GM12878 (cell line): ENCODE data around the gene SLC38A3. TPM values are rescaled to one million over a fixed set of nuclear protein-coding genes. Genes with fewer than 3 reads are reported as not detected.
A peak's percentile ranks its signal among the peaks of the same experiment; 100 is the strongest.
"Not testable (repeated sequence)": the region's sequence is repeated elsewhere in the genome, so short reads cannot be mapped to it uniquely, and the experiment has no call there.

Experiments
- ATAC-seq: fragments of 200-7000 bp; cut with Tn5 transposase; 3 replicates; pipeline ENCODE4 v1.9.1; 2020; ENCODE audit warnings: mild to moderate bottlenecking, moderate library complexity
- BruUV-seq: library from RNA; stranded (reverse); fragments of 400-500 nt; replicated peaks from 2 replicates; lab custom pipeline; 2021; lab: Mats Ljungman, UMichigan
- CTCF ChIA-PET: fragments of 300-600 bp; sonication (Branson Sonifier 250); formaldehyde crosslinking; extraction: SDS; loops from one replicate; lab custom pipeline; 2021; ENCODE audit warnings: inconsistent platforms; lab: Yijun Ruan, JAX
- POLR2A ChIA-PET: fragments of 350-600 bp; formaldehyde crosslinking; extraction: SDS; loops from one replicate; lab custom pipeline; 2021; ENCODE audit warnings: inconsistent platforms; lab: Charles Lee
- RAD21 ChIA-PET: fragments of 300-600 bp; sonication (Branson Sonifier 250); formaldehyde crosslinking; loops from one replicate; lab custom pipeline; 2023; ENCODE audit warnings: antibody characterized with exemption; ENCODE audit not compliant: unreplicated experiment; lab: Charles Lee
- SMC1A ChIA-PET: fragments of 300-600 bp; sonication (Branson Sonifier 250); formaldehyde crosslinking; loops from one replicate; lab custom pipeline; 2023; ENCODE audit not compliant: unreplicated experiment, uncharacterized antibody; lab: Charles Lee
- DNase-seq: peaks from one replicate; pipeline ENCODE4 v3.0.0-alpha.2; 2011; ENCODE audit warnings: low read depth, low spot score
- FAIRE-seq: peaks from 3 replicates; lab custom pipeline; 2011; peaks lifted over from hg19 to GRCh38; lab: Jason Lieb, UNC
- H2AFZ ChIP-seq: 2 replicates; pipeline ENCODE4 v1.6.0; 2011; ENCODE audit warnings: low read depth, low read length, control low read depth; ENCODE audit not compliant: control insufficient read depth
- H3K27ac ChIP-seq: 2 replicates; pipeline ENCODE4 v1.5.1; 2011; ENCODE audit warnings: control low read depth; ENCODE audit not compliant: control insufficient read depth, insufficient read depth
- H3K27me3 ChIP-seq, 2 experiments: replicated peaks in 1 of 2; 2 replicates each; pipeline versions ENCODE4 v1.6.0 to v1.6.1; 2011; ENCODE audit warnings: low read length in 1 of 2; ENCODE audit not compliant: control insufficient read depth in 2 of 2, insufficient read depth in 2 of 2
- H3K36me3 ChIP-seq, 2 experiments: 2 replicates each; pipeline ENCODE4 v1.5.1; 2011; ENCODE audit warnings: low read length in 1 of 2; ENCODE audit not compliant: control insufficient read depth in 2 of 2, insufficient read depth in 2 of 2
- H3K4me1 ChIP-seq: 2 replicates; pipeline ENCODE4 v1.6.1; 2011; ENCODE audit warnings: mild to moderate bottlenecking, low read length, moderate library complexity, mixed read lengths; ENCODE audit not compliant: control insufficient read depth, insufficient read depth
- H3K4me2 ChIP-seq: 2 replicates; pipeline ENCODE4 v1.6.0; 2011; ENCODE audit warnings: control low read depth; ENCODE audit not compliant: control insufficient read depth, insufficient read depth
- H3K4me3 ChIP-seq: fragments of 200-600 bp; sonication (generic); 2 replicates; pipeline ENCODE4 v1.5.1; 2016
- H3K79me2 ChIP-seq: 2 replicates; pipeline ENCODE4 v1.6.0; 2011; ENCODE audit warnings: low read length; ENCODE audit not compliant: control insufficient read depth, insufficient read depth
- H3K9ac ChIP-seq: 2 replicates; pipeline ENCODE4 v1.8.0; 2011; ENCODE audit warnings: low read length, control low read depth, mixed read lengths; ENCODE audit not compliant: control insufficient read depth, insufficient read depth
- H3K9me3 ChIP-seq: replicated peaks from 3 replicates; pipeline ENCODE4 v1.5.1; 2011; ENCODE audit warnings: mild to moderate bottlenecking, low read length; ENCODE audit not compliant: control insufficient read depth, insufficient read depth
- H4K20me1 ChIP-seq: 2 replicates; pipeline ENCODE4 v1.6.0; 2011; ENCODE audit not compliant: control insufficient read depth, insufficient read depth
- SMARCA5 ChIP-seq: fragments of 450-650 bp; IDR thresholded peaks from 2 replicates; pipeline ENCODE4 v1.6.1; 2017; ENCODE audit warnings: mild to moderate bottlenecking
- TCF7 ChIP-seq: IDR thresholded peaks from 2 replicates; pipeline ENCODE4 v1.6.1; 2014; ENCODE audit warnings: antibody characterized with exemption, borderline replicate concordance
- WGBS: methylation state at CpG from one replicate; pipeline ENCODE4 v1.1.6; 2016; ENCODE audit warnings: low lambda C conversion rate; ENCODE audit not compliant: insufficient replicate concordance, insufficient coverage; ENCODE audit errors: missing lambda C conversion rate; 5-methylcytosine and 5-hydroxymethylcytosine counted together
- in situ Hi-C: fragments of 300-500 bp; cut with MboI; formaldehyde crosslinking; loops from 9 replicates; pipeline ENCODE4 v1.14.3; 2018; ENCODE audit warnings: mixed read lengths
- intact Hi-C: fragments of 100-400 bp; cut with micrococcal nuclease; formaldehyde crosslinking; loops from one replicate; pipeline ENCODE4 v1.14.2; 2022; ENCODE audit not compliant: unreplicated experiment
- polyA plus RNA-seq, 11 experiments: library from polyadenylated mRNA; depleted of rRNA in 4 of 11; unstranded in 6 of 11; stranded (reverse) in 5 of 11; fragments of >200 nt; fragmentation: Nextera tagmentation in 4 of 11; fragmentation: Illumina TruSeq in 1 of 11; extraction: Ambion mirVana in 4 of 11; extraction: Trizol in 1 of 11; gene quantifications; 1 replicate in 1 of 11; 2 replicates in 10 of 11; pipeline versions ENCODE4 v1.2.1 to v1.2.3, GENCODE V29; 2011 to 2016; ENCODE audit warnings: inconsistent platforms in 2 of 11, missing spikeins in 2 of 11, low read depth in 1 of 11
- total RNA-seq, 4 experiments: library from RNA; depleted of rRNA in 3 of 4; stranded (reverse); fragments of >200 nt in 3 of 4; fragmentation: Illumina TruSeq in 1 of 4; extraction: Trizol in 1 of 4; gene quantifications; 2 replicates each; pipeline versions ENCODE4 v1.2.1 to v1.2.3, GENCODE V29; 2013 to 2021
- TF ChIP-seq, protein P1 (sequence below): IDR thresholded peaks from 2 replicates; pipeline ENCODE4 v1.6.1; 2011; ENCODE audit warnings: mild to moderate bottlenecking, low read depth, low read length, moderate library complexity; ENCODE audit not compliant: insufficient replicate concordance

The SLC38A3 gene
- total and polyA plus RNA-seq, 10 of the 15 experiments (the other 5 are each of a cell fraction or from before 2014, with no cell fraction given), result 0.14 TPM; not detected in 9

DNA sequence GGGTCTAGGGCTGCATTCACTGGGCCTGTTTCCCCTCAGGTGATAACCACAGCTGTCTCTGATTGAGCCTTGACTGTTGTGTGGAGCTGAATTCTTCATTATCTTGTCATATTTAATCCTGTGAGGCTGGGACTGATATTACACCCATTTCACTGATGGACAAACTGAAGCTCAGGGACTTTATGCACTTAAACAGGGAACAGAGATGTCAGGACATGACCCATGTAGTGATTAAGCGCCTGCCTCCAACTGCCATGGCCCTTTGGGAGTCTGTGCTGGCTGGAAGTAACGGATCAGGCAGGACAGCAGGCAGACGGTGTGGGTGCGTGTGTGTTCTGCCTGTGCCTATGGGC is 38.4 kb downstream of the SLC38A3 start:
- CTCF ChIA-PET, result interaction anchor here (0.9 to 3.6 kb wide), 3 partner anchors 16 to 48 kb away, joined by 5 to 42 read pairs (median 6); no protein-coding TSS in a partner anchor

DNA sequence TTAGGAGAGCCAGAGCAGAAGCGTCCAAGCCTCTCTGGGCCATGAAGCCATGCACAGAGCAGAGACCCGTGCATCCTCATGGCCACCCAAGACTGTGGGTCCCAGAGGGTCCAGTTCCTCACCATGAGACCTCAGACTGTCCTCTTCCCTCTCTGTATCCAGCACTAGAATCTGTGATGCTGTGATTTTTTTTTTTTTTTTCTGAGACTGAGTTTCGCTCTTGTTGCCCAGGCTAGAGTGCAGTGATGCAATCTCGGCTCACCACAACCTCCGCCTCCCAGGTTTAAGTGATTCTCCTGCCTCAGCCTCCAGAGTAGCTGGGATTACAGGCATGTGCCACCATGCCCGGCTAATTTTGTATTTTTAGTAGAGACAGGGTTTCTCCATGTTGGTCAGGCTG is 39.7 kb downstream of the SLC38A3 start:
- ATAC-seq, intact Hi-C loops, SMC1A ChIA-PET, H3K9me3 ChIP-seq, H3K4me2 ChIP-seq, in situ Hi-C loops, H3K27ac ChIP-seq, FAIRE-seq, H3K4me3 ChIP-seq, H2AFZ ChIP-seq, DNase-seq, H3K27me3 ChIP-seq, BruUV-seq, H3K9ac ChIP-seq: not testable (repeated sequence)
- H3K36me3 ChIP-seq, result peaks cover 11 to 12% of the 10 kb centered on the region in 2 experiments; a peak in 3 of 4 replicates
- peaks cover 23% of the 10 kb centered on the region for H4K20me1 ChIP-seq
- ChIA-PET CTCF (interaction anchor here (0.6 to 3.6 kb wide), 4 partner anchors 9 to 79 kb away, joined by 3 to 42 read pairs (median 3); partner anchors contain the start of gene GNAI2), RAD21 (interaction anchor here (5.1 kb wide), 1 partner anchor 18 kb away, joined by 36 read pairs; no protein-coding TSS in a partner anchor), POLR2A (interaction anchor here (1.7 kb wide), 1 partner anchor 9 kb away, joined by 7 read pairs; the partner anchor contains the start of gene GNAI2)
- peaks cover 86% of the 10 kb centered on the region for H3K79me2 ChIP-seq
- 91% methylated on average over 6 of the region's 6 CpGs for WGBS
- H3K4me1 ChIP-seq, result peaks cover 58% of the 10 kb centered on the region

More for the DNA sequence above, 38.4 kb downstream of the SLC38A3 start:
- H3K79me2 ChIP-seq, result peaks cover 87% of the 10 kb centered on the region
- H3K9ac ChIP-seq, result peak overlapping the region; percentile 49
- RAD21 ChIA-PET, result interaction anchor here (0.7 to 5.1 kb wide), 5 partner anchors 8 to 17 kb away, joined by 3 to 36 read pairs (median 3); no protein-coding TSS in a partner anchor
- no peaks in the 10 kb centered on the region for H3K27me3 ChIP-seq
- ATAC-seq (no peak), FAIRE-seq (no peak), DNase-seq (no peak)
- SMC1A ChIA-PET, result interaction anchor here (1.0 to 3.2 kb wide), 3 partner anchors 15 to 28 kb away, joined by 4 to 15 read pairs (median 4); no protein-coding TSS in a partner anchor
- in situ Hi-C loops (no loop called here), intact Hi-C loops (no loop called here)
- peak overlapping the region; percentile 82 for H3K27ac ChIP-seq
- H3K4me3 ChIP-seq, result peak overlapping the region; percentile 27; the same call in 1 of the 2 replicates
- no peaks in the 10 kb centered on the region for H3K9me3 ChIP-seq
- peaks cover 58% of the 10 kb centered on the region for H3K4me1 ChIP-seq
- TF ChIP-seq SMARCA5 (0 out of 2 replicates have a peak, but pooled peaks have one; percentile 27), TCF7 (no peak)
- TF ChIP-seq, protein P1, sequence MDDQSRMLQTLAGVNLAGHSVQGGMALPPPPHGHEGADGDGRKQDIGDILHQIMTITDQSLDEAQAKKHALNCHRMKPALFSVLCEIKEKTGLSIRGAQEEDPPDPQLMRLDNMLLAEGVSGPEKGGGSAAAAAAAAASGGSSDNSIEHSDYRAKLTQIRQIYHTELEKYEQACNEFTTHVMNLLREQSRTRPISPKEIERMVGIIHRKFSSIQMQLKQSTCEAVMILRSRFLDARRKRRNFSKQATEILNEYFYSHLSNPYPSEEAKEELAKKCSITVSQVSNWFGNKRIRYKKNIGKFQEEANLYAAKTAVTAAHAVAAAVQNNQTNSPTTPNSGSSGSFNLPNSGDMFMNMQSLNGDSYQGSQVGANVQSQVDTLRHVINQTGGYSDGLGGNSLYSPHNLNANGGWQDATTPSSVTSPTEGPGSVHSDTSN, result no peak
- peaks cover 6 to 7% of the 10 kb centered on the region in 2 experiments; a peak in 3 of 4 replicates for H3K36me3 ChIP-seq
- peaks cover 19% of the 10 kb centered on the region for H4K20me1 ChIP-seq
- WGBS, result 99% methylated on average over 4 of the region's 4 CpGs
- POLR2A ChIA-PET, result interaction anchor here (0.6 to 2.3 kb wide), 7 partner anchors 8 to 913 kb away, joined by 3 to 9 read pairs (median 6); partner anchors contain the start of gene GNAI2
- no peak overlapping the region for H2AFZ ChIP-seq
- peak overlapping the region; percentile 90 for H3K4me2 ChIP-seq
- BruUV-seq, result no TSS peak
